Brain microvascular endothelial cell (primary cell): Measurements from ENCODE around the gene KIAA0825.
"Not testable (repeated sequence)": the region's sequence is repeated elsewhere in the genome, so short reads cannot be mapped to it uniquely, and the experiment has no call there.

Experiments used
- DNase-seq: peaks from one replicate; pipeline ENCODE4 v3.0.0-alpha.2; 2020
- H3K27ac ChIP-seq: fragments of 250-450 bp; sonication (Bioruptor Pico); 2 replicates; pipeline ENCODE4 v1.5.1; 2020; ENCODE audit warnings: mild to moderate bottlenecking, moderate library complexity
- H3K27me3 ChIP-seq: fragments of 250-450 bp; sonication (Bioruptor Pico); replicated peaks from 2 replicates; pipeline ENCODE4 v1.5.1; 2020; ENCODE audit warnings: mild to moderate bottlenecking
- H3K36me3 ChIP-seq: fragments of 250-450 bp; sonication (Bioruptor Pico); replicated peaks from 2 replicates; pipeline ENCODE4 v1.5.1; 2020; ENCODE audit warnings: mild to moderate bottlenecking
- H3K4me3 ChIP-seq: 2 replicates; pipeline ENCODE4 v1.5.1; 2011; ENCODE audit warnings: low read depth, mild to moderate bottlenecking, control low read depth, low read length, moderate library complexity
- CTCF ChIP-seq: IDR thresholded peaks from 2 replicates; pipeline ENCODE4 v1.5.1; 2011; ENCODE audit warnings: low read depth, mild to moderate bottlenecking, moderate library complexity, low read length, control low read depth, inconsistent platforms; ENCODE audit errors: missing control alignments
- in situ Hi-C: cut with HindIII; loops from 2 replicates; pipeline ENCODE4 v1.10.0; 2017; ENCODE audit warnings: low sequenced_read_pairs, low pct_ligation_motif_present

The KIAA0825 gene

DNA sequence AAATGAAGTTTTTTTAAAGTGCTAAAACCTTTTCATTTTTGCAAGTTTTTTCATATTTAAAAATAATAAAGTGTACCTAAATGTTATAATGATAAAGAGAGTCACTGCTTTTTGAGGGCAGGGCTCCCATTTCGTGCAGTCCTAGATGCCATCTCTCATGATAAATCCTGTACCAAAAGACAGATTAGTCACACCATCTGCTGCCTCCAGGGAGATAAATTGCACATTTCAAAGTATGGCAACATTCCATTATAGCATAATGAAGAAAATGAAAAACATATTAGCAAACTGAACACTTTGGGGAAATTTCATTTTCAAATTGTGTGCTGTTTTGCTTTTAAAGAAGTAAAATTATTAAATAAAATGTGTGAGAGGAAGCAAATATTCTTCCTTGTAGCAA is 257.2 kb downstream of the KIAA0825 start:
- no peaks in the 10 kb centered on the region for H3K27me3 ChIP-seq
- H3K36me3 ChIP-seq: no peaks in the 10 kb centered on the region
- DNase-seq: no peak
- H3K27ac ChIP-seq: no peak overlapping the region
- no peak overlapping the region for H3K4me3 ChIP-seq
- TF ChIP-seq CTCF: no peak
- in situ Hi-C loops: no loop called here

GRCh38 chr5:94360382-94361130 is 257.8 kb downstream of the KIAA0825 start:
- no peak for DNase-seq
- Histone ChIP-seq H3K4me3 (no peak overlapping the region), H3K27ac (no peak overlapping the region), H3K27me3 (no peaks in the 10 kb centered on the region), H3K36me3 (no peaks in the 10 kb centered on the region)
- in situ Hi-C loops: no loop called here
- TF ChIP-seq CTCF: no peak

- H3K27me3 ChIP-seq: no peaks in the 10 kb centered on the region
- H3K4me3 ChIP-seq: no peak overlapping the region
- no peak overlapping the region for H3K27ac ChIP-seq
- no peak for TF ChIP-seq CTCF
- H3K36me3 ChIP-seq: no peaks in the 10 kb centered on the region
- DNase-seq: no peak
- in situ Hi-C loops: no loop called here
Measured at GRCh38 chr5:94359880-94360279, 258.5 kb downstream of the KIAA0825 start.

DNA sequence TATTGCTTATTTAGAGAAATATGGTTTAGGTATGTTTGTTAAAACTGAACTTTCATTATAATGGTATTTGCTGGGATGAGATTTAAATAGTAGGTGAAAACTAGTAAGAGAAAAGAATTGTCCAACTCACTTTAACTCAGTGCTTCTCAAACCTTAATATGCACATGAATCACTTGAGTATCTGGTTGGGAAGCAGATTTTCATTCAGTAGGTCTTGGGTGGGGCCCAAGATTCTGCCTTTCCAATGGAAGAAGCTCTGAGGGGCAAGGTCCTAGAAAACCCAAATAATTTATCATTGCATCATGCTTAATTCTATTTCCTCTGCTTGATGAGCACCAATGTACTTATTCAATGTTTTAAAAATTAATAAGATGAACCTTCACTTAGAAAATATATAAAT is 262.6 kb downstream of the KIAA0825 start:
- no peak for DNase-seq
- H3K4me3 ChIP-seq: no peak overlapping the region
- TF ChIP-seq CTCF: no peak
- H3K27ac ChIP-seq: no peak overlapping the region
- no peaks in the 10 kb centered on the region for H3K27me3 ChIP-seq
- H3K36me3 ChIP-seq: no peaks in the 10 kb centered on the region
- in situ Hi-C loops: no loop called here

- H3K27ac ChIP-seq, in situ Hi-C loops, H3K27me3 ChIP-seq, H3K4me3 ChIP-seq, H3K36me3 ChIP-seq, DNase-seq: not testable (repeated sequence)
Measured at GRCh38 chr5:94354837-94355485, 263.4 kb downstream of the KIAA0825 start.

- no peak for TF ChIP-seq CTCF
- H3K27me3 ChIP-seq: no peaks in the 10 kb centered on the region
Measured at GRCh38 chr5:94353605-94354004, 264.8 kb downstream of the KIAA0825 start.

More at GRCh38 chr5:94353605-94354004, 264.8 kb downstream of the KIAA0825 start:
- in situ Hi-C loops: no loop called here
- no peaks in the 10 kb centered on the region for H3K36me3 ChIP-seq
- H3K4me3 ChIP-seq: no peak overlapping the region
- no peak for DNase-seq
- no peak overlapping the region for H3K27ac ChIP-seq
